RWPE2 (cell line): ENCODE results near the gene CCDC33.

Experiments
- ATAC-seq: fragments of 200-7000 bp; cut with Tn5 transposase; 3 replicates; pipeline ENCODE4 v1.9.1; 2021; ENCODE audit warnings: low read depth
- DNase-seq: peaks from one replicate; pipeline ENCODE4 v3.0.0-alpha.2; 2020; ENCODE audit warnings: low spot score
- H3K27ac ChIP-seq: fragments of 450-650 bp; 2 replicates; pipeline ENCODE4 v1.5.1; 2017; ENCODE audit warnings: mild to moderate bottlenecking; ENCODE audit not compliant: poor library complexity, severe bottlenecking
- H3K27me3 ChIP-seq: fragments of 250-450 bp; sonication (Bioruptor Pico); 2 replicates; pipeline ENCODE4 v1.5.1; 2021; ENCODE audit warnings: mild to moderate bottlenecking, moderate library complexity; ENCODE audit not compliant: insufficient read depth, poor library complexity, severe bottlenecking
- H3K36me3 ChIP-seq: fragments of 250-450 bp; sonication (Bioruptor Pico); 2 replicates; pipeline ENCODE4 v1.5.1; 2020; ENCODE audit warnings: low read depth, mild to moderate bottlenecking, moderate library complexity
- H3K4me1 ChIP-seq: fragments of 250-450 bp; sonication (Bioruptor Pico); 2 replicates; pipeline ENCODE4 v1.5.1; 2021; ENCODE audit warnings: mild to moderate bottlenecking, moderate library complexity; ENCODE audit not compliant: insufficient read depth, poor library complexity, severe bottlenecking
- H3K4me3 ChIP-seq: fragments of 250-450 bp; sonication (Bioruptor Pico); 2 replicates; pipeline ENCODE4 v1.5.1; 2021; ENCODE audit warnings: mild to moderate bottlenecking, moderate library complexity; ENCODE audit not compliant: severe bottlenecking
- H3K9me3 ChIP-seq: fragments of 250-450 bp; sonication (Bioruptor Pico); 2 replicates; pipeline ENCODE4 v1.5.1; 2021; ENCODE audit warnings: mild to moderate bottlenecking, moderate library complexity; ENCODE audit not compliant: severe bottlenecking
- CTCF ChIP-seq: fragments of 450-650 bp; IDR thresholded peaks from one replicate; pipeline ENCODE4 v1.5.1; 2017; ENCODE audit warnings: mild to moderate bottlenecking, moderate library complexity; ENCODE audit not compliant: poor library complexity, severe bottlenecking

Gene CCDC33

GRCh38 chr15:74226761-74227540 lies 9.2 kb upstream of the CCDC33 start:
- Histone ChIP-seq H3K4me1 (no peaks in the 10 kb centered on the region), H3K27me3 (no peaks in the 10 kb centered on the region)

DNA sequence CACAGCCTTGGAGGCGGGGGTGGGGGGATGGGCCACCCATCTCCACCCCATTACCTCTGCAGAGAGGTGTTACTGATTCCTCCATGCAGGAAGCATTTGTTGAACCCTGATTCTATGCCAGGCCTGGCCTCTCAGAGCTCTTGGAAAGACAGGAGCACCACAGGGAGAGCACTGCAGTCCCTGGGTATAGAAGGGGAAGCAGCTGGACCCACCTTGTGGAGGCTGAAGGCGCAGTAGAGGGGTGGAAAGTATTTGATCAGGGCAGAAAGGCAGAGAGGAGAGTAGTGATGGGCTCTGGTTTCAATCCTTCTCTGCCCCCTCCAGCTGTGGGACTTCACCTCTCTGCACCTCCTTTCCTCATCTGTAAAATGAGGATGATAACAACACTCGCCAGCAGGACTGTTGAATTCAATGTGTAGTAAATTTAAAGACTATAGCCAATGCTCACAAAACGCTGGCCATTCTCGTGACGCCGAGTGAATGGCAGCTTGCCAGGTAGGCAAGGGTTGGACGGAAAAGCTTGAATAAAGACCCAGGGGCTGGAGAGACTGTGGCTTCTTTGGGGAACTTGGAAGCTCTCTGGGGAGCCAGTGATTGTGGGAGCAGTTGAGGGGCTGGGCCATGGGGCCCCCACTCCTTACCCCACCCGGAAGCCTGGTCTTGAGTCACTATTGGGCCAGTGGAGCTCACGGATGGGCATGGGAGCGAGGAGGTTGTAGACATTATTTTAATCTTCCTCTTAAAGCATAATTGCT lies 8.0 kb upstream of the CCDC33 start:
- no peak overlapping the region for H3K4me3 ChIP-seq
- no peaks in the 10 kb centered on the region for H3K36me3 ChIP-seq
- no peaks in the 10 kb centered on the region for H3K27me3 ChIP-seq
- TF ChIP-seq CTCF: no peak
- H3K9me3 ChIP-seq: no peaks in the 10 kb centered on the region
- ATAC-seq (no peak), DNase-seq (no peak)
- no peak overlapping the region for H3K27ac ChIP-seq
- H3K4me1 ChIP-seq: no peaks in the 10 kb centered on the region

More at GRCh38 chr15:74226761-74227540, 9.2 kb upstream of the CCDC33 start:
- Histone ChIP-seq H3K27ac (no peak overlapping the region), H3K36me3 (no peaks in the 10 kb centered on the region), H3K4me3 (no peak overlapping the region), H3K9me3 (no peaks in the 10 kb centered on the region)
- TF ChIP-seq CTCF: no peak
- DNase-seq (no peak), ATAC-seq (peak; percentile 53; the same call in 2 of the 3 replicates)

DNA sequence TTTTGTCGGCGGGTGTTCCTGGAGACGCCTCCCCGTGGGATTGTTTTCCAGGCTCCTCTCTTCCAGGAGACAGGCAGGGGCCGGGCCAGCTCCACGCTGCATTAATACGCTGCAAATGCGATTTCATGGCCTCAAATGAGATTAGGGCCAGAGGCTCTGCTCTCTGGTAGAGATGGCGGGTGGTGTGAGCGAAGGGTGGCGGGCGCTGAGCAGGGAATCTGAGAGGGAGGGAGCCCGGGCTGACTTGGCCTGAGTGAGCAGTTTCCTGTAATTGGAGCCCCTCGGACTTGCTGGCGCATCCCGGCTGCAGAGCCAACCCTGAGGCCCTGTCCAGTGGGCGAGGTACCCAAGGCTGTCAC lies 7.4 kb upstream of the CCDC33 start:
- Histone ChIP-seq H3K9me3 (no peaks in the 10 kb centered on the region), H3K27ac (no peak overlapping the region), H3K27me3 (no peaks in the 10 kb centered on the region), H3K4me1 (no peaks in the 10 kb centered on the region), H3K4me3 (no peak overlapping the region), H3K36me3 (no peaks in the 10 kb centered on the region)
- DNase-seq (no peak), ATAC-seq (no peak)
- no peak for TF ChIP-seq CTCF

DNA sequence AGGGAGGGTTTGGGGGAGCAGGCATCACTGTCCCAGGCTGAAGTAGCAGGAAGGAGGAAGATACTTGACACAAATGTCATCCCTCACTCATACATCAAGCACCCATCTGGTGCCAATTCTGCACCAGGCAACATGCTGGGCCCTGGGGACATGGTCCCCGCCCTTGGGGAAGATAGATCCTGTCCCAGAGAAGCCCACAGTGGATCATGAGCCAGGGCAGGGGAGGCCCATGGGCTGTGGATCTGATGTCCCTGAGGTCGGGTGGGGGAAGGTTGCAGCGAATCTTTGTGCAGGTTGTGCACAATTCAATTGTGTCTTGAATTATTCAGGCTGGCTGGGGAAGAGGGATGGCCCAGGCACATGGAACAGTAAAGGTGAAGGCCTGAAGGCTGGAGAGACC lies 6.4 kb upstream of the CCDC33 start:
- no peak for TF ChIP-seq CTCF
- no peaks in the 10 kb centered on the region for H3K9me3 ChIP-seq
- no peak for ATAC-seq
- H3K4me3 ChIP-seq: no peak overlapping the region
- H3K36me3 ChIP-seq: no peaks in the 10 kb centered on the region
- no peaks in the 10 kb centered on the region for H3K4me1 ChIP-seq
- H3K27me3 ChIP-seq: no peaks in the 10 kb centered on the region
- no peak for DNase-seq
- no peak overlapping the region for H3K27ac ChIP-seq

GRCh38 chr15:74231475-74231874 lies 4.7 kb upstream of the CCDC33 start:
- H3K27ac ChIP-seq: no peak overlapping the region
- H3K27me3 ChIP-seq: no peaks in the 10 kb centered on the region
- H3K4me3 ChIP-seq: no peak overlapping the region
- H3K4me1 ChIP-seq: no peaks in the 10 kb centered on the region
- no peaks in the 10 kb centered on the region for H3K9me3 ChIP-seq
- TF ChIP-seq CTCF: no peak
- DNase-seq (no peak), ATAC-seq (no peak)
- H3K36me3 ChIP-seq: no peaks in the 10 kb centered on the region
